GM23338 (cell line): Measurements from ENCODE around the gene PELO. TPM values are rescaled to one million over a fixed set of nuclear protein-coding genes. Genes with fewer than 3 reads are reported as not detected.

Experiments used
- ATAC-seq: fragments of 200-7000 bp; cut with Tn5 transposase; 3 replicates; pipeline ENCODE4 v1.9.1; 2020
- DNase-seq: peaks from one replicate; pipeline ENCODE4 v3.0.0-alpha.2; 2015; ENCODE audit warnings: low spot score
- H2AFZ ChIP-seq: fragments of 200-600 bp; sonication (generic); 2 replicates; pipeline ENCODE4 v1.8.0; 2016; ENCODE audit warnings: antibody characterized with exemption, mild to moderate bottlenecking, moderate library complexity
- H3F3A ChIP-seq: fragments of 200-600 bp; sonication (generic); replicated peaks from 2 replicates; pipeline ENCODE4 v1.8.0; 2017; ENCODE audit warnings: antibody characterized with exemption, mixed run types, low read depth
- H3K27ac ChIP-seq: fragments of 200-600 bp; sonication (generic); 2 replicates; pipeline ENCODE4 v1.6.1; 2016; ENCODE audit warnings: low read depth
- H3K27me3 ChIP-seq: fragments of 200-600 bp; sonication (generic); 2 replicates; pipeline ENCODE4 v1.8.0; 2016; ENCODE audit warnings: mild to moderate bottlenecking, mixed run types, moderate library complexity; ENCODE audit not compliant: insufficient read depth
- H3K36me3 ChIP-seq: fragments of 200-600 bp; sonication (generic); 2 replicates; pipeline ENCODE4 v1.8.0; 2016; ENCODE audit warnings: mild to moderate bottlenecking; ENCODE audit not compliant: insufficient read depth
- H3K4me1 ChIP-seq: fragments of 200-600 bp; sonication (generic); 2 replicates; pipeline ENCODE4 v1.8.0; 2016; ENCODE audit warnings: mild to moderate bottlenecking, moderate library complexity; ENCODE audit not compliant: insufficient read depth
- H3K4me2 ChIP-seq: fragments of 200-600 bp; sonication (generic); 2 replicates; pipeline ENCODE4 v1.7.1; 2017; ENCODE audit warnings: mixed run types
- H3K4me3 ChIP-seq: fragments of 200-600 bp; sonication (generic); 2 replicates; pipeline ENCODE4 v1.6.1; 2016; ENCODE audit warnings: mixed run types
- H3K79me2 ChIP-seq: fragments of 200-600 bp; sonication (generic); replicated peaks from 2 replicates; pipeline ENCODE4 v1.8.0; 2017; ENCODE audit warnings: mild to moderate bottlenecking; ENCODE audit not compliant: insufficient read depth
- H3K9me2 ChIP-seq: fragments of 200-600 bp; sonication (generic); 2 replicates; pipeline ENCODE4 v1.8.0; 2017; ENCODE audit not compliant: insufficient read depth
- H4K20me1 ChIP-seq: fragments of 200-600 bp; sonication (generic); replicated peaks from 2 replicates; pipeline ENCODE4 v1.8.0; 2017; ENCODE audit warnings: mild to moderate bottlenecking; ENCODE audit not compliant: insufficient read depth
- H3K27ac Mint-ChIP-seq: 2 replicates; pipeline ENCODE4 v1.8.0; 2020; ENCODE audit warnings: inconsistent platforms, mild to moderate bottlenecking, moderate library complexity, mixed read lengths
- H3K27me3 Mint-ChIP-seq: 3 replicates; pipeline ENCODE4 v1.8.0; 2022; ENCODE audit warnings: low read depth, mild to moderate bottlenecking, moderate library complexity, mixed read lengths, inconsistent platforms; ENCODE audit not compliant: insufficient read depth, poor library complexity
- H3K36me3 Mint-ChIP-seq: 3 replicates; pipeline ENCODE4 v1.8.0; 2021; ENCODE audit warnings: low read depth, mild to moderate bottlenecking, inconsistent platforms, moderate library complexity, mixed read lengths
- H3K4me1 Mint-ChIP-seq: 3 replicates; pipeline ENCODE4 v1.8.0; 2020; ENCODE audit warnings: mild to moderate bottlenecking, inconsistent platforms, mixed read lengths
- H3K4me3 Mint-ChIP-seq: 3 replicates; pipeline ENCODE4 v1.8.0; 2021; ENCODE audit warnings: moderate library complexity, mild to moderate bottlenecking, inconsistent platforms, mixed read lengths
- H3K9me3 Mint-ChIP-seq: 3 replicates; pipeline ENCODE4 v1.8.0; 2020; ENCODE audit warnings: moderate library complexity, mild to moderate bottlenecking, inconsistent platforms, mixed read lengths
- CREB1 ChIP-seq: fragments of 250-450 bp; sonication (Bioruptor Pico); IDR thresholded peaks from 2 replicates; pipeline ENCODE4 v1.5.0; 2020; ENCODE audit warnings: low read depth, mild to moderate bottlenecking, moderate library complexity
- EZH2phosphoT487 ChIP-seq: fragments of 200-600 bp; sonication (generic); IDR thresholded peaks from one replicate; pipeline ENCODE4 v1.8.1; 2018; ENCODE audit warnings: antibody characterized with exemption; ENCODE audit not compliant: unreplicated experiment
- JUNB ChIP-seq: IDR thresholded peaks from one replicate; pipeline ENCODE4 v1.6.1; 2016; ENCODE audit warnings: antibody characterized with exemption; ENCODE audit not compliant: unreplicated experiment
- NANOG ChIP-seq: IDR thresholded peaks from 2 replicates; pipeline ENCODE4 v1.6.1; 2016; ENCODE audit warnings: antibody characterized with exemption, borderline replicate concordance
- POLR2AphosphoS5 ChIP-seq: IDR thresholded peaks from 2 replicates; pipeline ENCODE4 v1.6.1; 2016; ENCODE audit warnings: antibody characterized with exemption, low read depth
- STAT1 ChIP-seq: IDR thresholded peaks from one replicate; pipeline ENCODE4 v1.6.1; 2016; ENCODE audit warnings: antibody characterized with exemption; ENCODE audit not compliant: unreplicated experiment
- ZNF114 ChIP-seq: fragments of 250-450 bp; sonication (Bioruptor Pico); IDR thresholded peaks from 2 replicates; pipeline ENCODE4 v1.5.0; 2020; ENCODE audit warnings: mild to moderate bottlenecking, moderate library complexity
- polyA plus RNA-seq: library from polyadenylated mRNA; unstranded; fragments of >200 nt; fragmentation: Nextera tagmentation; extraction: Ambion mirVana; gene quantifications from 2 replicates; pipeline ENCODE4 v1.2.1, GENCODE V29; 2016
- total RNA-seq: library from RNA; depleted of rRNA; stranded (reverse); fragments of >200 nt; shearing (Covaris generic); gene quantifications from 2 replicates; pipeline ENCODE4 v1.2.3, GENCODE V29; 2014
- TF ChIP-seq, protein P1 (sequence below): IDR thresholded peaks from 2 replicates; pipeline ENCODE4 v1.6.1; 2016; ENCODE audit warnings: antibody characterized with exemption
- TF ChIP-seq, protein P2 (sequence below), 2 experiments: fragments of 200-600 bp in 1 of 2; sonication (generic) in 1 of 2; conservative IDR thresholded peaks; 2 replicates each; pipeline versions ENCODE4 v1.5.1 to v1.6.1; 2016 to 2017; ENCODE audit warnings: antibody characterized with exemption in 2 of 2, low read depth in 2 of 2, mild to moderate bottlenecking in 2 of 2, moderate library complexity in 1 of 2
- TF ChIP-seq, protein P3 (sequence below): IDR thresholded peaks from one replicate; pipeline ENCODE4 v1.6.1; 2018; ENCODE audit warnings: antibody characterized with exemption; ENCODE audit not compliant: unreplicated experiment

PELO gene
- total and polyA plus RNA-seq, 2 experiments from 2014 or later, result 13.6 to 15.6 TPM

DNA sequence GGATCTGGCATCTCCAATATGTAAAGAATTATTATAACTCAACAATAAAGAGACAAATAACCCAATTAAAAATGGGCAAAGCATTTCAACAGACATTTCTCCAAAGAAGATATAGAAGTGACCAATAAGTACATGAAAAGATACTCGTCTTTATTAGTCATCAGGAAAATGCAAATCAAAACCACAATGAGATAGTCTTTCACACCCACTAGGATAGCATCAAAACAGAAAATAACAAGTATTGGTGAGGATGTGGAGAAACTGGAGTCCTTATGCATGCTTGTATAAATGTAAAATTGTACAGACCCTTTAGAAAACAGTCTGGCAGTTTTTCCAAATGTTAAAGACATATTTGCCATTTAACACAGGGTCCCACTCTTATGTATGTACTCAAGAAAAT is 39.1 kb upstream of the PELO start:
- H3K4me3 Mint-ChIP-seq, result no peak overlapping the region
- Histone ChIP-seq H3K27ac (no peak overlapping the region), H4K20me1 (no peaks in the 10 kb centered on the region), H3K36me3 (no peaks in the 10 kb centered on the region), H3K4me2 (no peak overlapping the region), H3K27me3 (no peaks in the 10 kb centered on the region), H2AFZ (no peak overlapping the region), H3K4me3 (no peak overlapping the region), H3K4me1 (no peaks in the 10 kb centered on the region; the same call in 1 of the 2 replicates), H3K79me2 (no peaks in the 10 kb centered on the region), H3K9me2 (peaks cover 3% of the 10 kb centered on the region; the same call in 1 of the 2 replicates), H3F3A (no peaks in the 10 kb centered on the region)
- DNase-seq (no peak), ATAC-seq (no peak)
- H3K4me1 Mint-ChIP-seq, result peaks cover 12% of the 10 kb centered on the region
- TF ChIP-seq, protein P1, sequence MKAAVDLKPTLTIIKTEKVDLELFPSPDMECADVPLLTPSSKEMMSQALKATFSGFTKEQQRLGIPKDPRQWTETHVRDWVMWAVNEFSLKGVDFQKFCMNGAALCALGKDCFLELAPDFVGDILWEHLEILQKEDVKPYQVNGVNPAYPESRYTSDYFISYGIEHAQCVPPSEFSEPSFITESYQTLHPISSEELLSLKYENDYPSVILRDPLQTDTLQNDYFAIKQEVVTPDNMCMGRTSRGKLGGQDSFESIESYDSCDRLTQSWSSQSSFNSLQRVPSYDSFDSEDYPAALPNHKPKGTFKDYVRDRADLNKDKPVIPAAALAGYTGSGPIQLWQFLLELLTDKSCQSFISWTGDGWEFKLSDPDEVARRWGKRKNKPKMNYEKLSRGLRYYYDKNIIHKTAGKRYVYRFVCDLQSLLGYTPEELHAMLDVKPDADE, result no peak
- TF ChIP-seq, protein P2, sequence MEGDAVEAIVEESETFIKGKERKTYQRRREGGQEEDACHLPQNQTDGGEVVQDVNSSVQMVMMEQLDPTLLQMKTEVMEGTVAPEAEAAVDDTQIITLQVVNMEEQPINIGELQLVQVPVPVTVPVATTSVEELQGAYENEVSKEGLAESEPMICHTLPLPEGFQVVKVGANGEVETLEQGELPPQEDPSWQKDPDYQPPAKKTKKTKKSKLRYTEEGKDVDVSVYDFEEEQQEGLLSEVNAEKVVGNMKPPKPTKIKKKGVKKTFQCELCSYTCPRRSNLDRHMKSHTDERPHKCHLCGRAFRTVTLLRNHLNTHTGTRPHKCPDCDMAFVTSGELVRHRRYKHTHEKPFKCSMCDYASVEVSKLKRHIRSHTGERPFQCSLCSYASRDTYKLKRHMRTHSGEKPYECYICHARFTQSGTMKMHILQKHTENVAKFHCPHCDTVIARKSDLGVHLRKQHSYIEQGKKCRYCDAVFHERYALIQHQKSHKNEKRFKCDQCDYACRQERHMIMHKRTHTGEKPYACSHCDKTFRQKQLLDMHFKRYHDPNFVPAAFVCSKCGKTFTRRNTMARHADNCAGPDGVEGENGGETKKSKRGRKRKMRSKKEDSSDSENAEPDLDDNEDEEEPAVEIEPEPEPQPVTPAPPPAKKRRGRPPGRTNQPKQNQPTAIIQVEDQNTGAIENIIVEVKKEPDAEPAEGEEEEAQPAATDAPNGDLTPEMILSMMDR (conservative IDR thresholded peaks at IDR 0.05; ENCODE audit: low read depth in 2 of 2), result no peak
- no peak for TF ChIP-seq POLR2AphosphoS5
- TF ChIP-seq EZH2phosphoT487, result no peak
- no peak for TF ChIP-seq STAT1
- TF ChIP-seq, protein P3, sequence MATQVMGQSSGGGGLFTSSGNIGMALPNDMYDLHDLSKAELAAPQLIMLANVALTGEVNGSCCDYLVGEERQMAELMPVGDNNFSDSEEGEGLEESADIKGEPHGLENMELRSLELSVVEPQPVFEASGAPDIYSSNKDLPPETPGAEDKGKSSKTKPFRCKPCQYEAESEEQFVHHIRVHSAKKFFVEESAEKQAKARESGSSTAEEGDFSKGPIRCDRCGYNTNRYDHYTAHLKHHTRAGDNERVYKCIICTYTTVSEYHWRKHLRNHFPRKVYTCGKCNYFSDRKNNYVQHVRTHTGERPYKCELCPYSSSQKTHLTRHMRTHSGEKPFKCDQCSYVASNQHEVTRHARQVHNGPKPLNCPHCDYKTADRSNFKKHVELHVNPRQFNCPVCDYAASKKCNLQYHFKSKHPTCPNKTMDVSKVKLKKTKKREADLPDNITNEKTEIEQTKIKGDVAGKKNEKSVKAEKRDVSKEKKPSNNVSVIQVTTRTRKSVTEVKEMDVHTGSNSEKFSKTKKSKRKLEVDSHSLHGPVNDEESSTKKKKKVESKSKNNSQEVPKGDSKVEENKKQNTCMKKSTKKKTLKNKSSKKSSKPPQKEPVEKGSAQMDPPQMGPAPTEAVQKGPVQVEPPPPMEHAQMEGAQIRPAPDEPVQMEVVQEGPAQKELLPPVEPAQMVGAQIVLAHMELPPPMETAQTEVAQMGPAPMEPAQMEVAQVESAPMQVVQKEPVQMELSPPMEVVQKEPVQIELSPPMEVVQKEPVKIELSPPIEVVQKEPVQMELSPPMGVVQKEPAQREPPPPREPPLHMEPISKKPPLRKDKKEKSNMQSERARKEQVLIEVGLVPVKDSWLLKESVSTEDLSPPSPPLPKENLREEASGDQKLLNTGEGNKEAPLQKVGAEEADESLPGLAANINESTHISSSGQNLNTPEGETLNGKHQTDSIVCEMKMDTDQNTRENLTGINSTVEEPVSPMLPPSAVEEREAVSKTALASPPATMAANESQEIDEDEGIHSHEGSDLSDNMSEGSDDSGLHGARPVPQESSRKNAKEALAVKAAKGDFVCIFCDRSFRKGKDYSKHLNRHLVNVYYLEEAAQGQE, result no peak
- TF ChIP-seq NANOG, result no peak
- TF ChIP-seq CREB1 (CRISPR knock-in tag), result no peak
- TF ChIP-seq ZNF114, result no peak
- no peak overlapping the region for H3K27ac Mint-ChIP-seq
- H3K27me3 Mint-ChIP-seq, result no peaks in the 10 kb centered on the region
- no peaks in the 10 kb centered on the region for H3K36me3 Mint-ChIP-seq
- H3K9me3 Mint-ChIP-seq, result no peaks in the 10 kb centered on the region; the same call in 2 of the 3 replicates

DNA sequence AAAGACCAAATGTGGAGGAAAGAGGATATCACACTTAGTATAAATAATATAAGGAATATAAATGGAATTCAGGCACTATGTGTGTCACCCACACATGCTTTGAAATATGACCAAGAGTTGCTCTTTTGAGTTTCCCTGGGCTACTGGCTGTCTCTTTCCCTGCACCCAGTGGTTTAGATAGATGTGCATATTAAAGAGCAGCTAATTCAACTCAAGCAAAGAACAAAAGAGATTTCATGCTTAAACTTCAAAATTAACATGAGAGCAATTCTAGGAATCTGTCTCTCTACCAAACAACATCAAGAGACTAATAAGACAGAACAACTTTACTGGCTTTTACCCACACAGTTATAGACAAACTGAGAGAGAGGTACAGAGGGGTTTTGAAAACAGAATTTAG is 38.0 kb upstream of the PELO start:
- Mint-ChIP-seq H3K27ac (no peak overlapping the region), H3K27me3 (no peaks in the 10 kb centered on the region), H3K4me1 (peaks cover 12% of the 10 kb centered on the region), H3K4me3 (no peak overlapping the region), H3K9me3 (no peaks in the 10 kb centered on the region; the same call in 2 of the 3 replicates), H3K36me3 (no peaks in the 10 kb centered on the region)
- Histone ChIP-seq H3K79me2 (no peaks in the 10 kb centered on the region), H2AFZ (peak overlapping the region; percentile 34; the same call in 1 of the 2 replicates), H3K9me2 (peaks cover 3% of the 10 kb centered on the region; the same call in 1 of the 2 replicates), H3K27ac (no peak overlapping the region), H3F3A (no peaks in the 10 kb centered on the region), H3K4me1 (no peaks in the 10 kb centered on the region; the same call in 1 of the 2 replicates), H3K4me2 (no peak overlapping the region), H3K4me3 (no peak overlapping the region), H4K20me1 (no peaks in the 10 kb centered on the region), H3K36me3 (no peaks in the 10 kb centered on the region), H3K27me3 (no peaks in the 10 kb centered on the region)
- no peak for ATAC-seq
- DNase-seq, result peak; percentile 25
- TF ChIP-seq JUNB (no peak), POLR2AphosphoS5 (no peak), CREB1 (CRISPR knock-in tag) (no peak)
